SK-N-SH (cell line): ENCODE data around the gene SRRD. TPM values are rescaled to one million over a fixed set of nuclear protein-coding genes. Genes with fewer than 3 reads are reported as not detected.

ENCODE experiments used
- CTCF ChIA-PET: fragments of 300-600, 350-600 bp; formaldehyde crosslinking; extraction: SDS; loops from one replicate; lab custom pipeline; 2021; lab: Yijun Ruan, JAX
- POLR2A ChIA-PET: fragments of 350-600 bp; sonication (Branson Sonifier 250); formaldehyde crosslinking; extraction: SDS; loops from one replicate; lab custom pipeline; 2020; ENCODE audit warnings: antibody characterized with exemption, inconsistent platforms; lab: Yijun Ruan, JAX
- DNase-seq: peaks from one replicate; pipeline ENCODE4 v3.0.0; 2012
- H2AFZ ChIP-seq: fragments of 200-600 bp; sonication (generic); 2 replicates; pipeline ENCODE4 v1.8.1; 2016; ENCODE audit warnings: antibody characterized with exemption, mild to moderate bottlenecking, low read depth
- H3F3A ChIP-seq: fragments of 200-600 bp; sonication (generic); replicated peaks from 2 replicates; pipeline ENCODE3; 2016; ENCODE audit warnings: antibody characterized with exemption, mild to moderate bottlenecking; ENCODE audit not compliant: insufficient read depth
- H3K27ac ChIP-seq, 2 experiments: fragments of 200-500 bp in 1 of 2; fragments of 200-600 bp in 1 of 2; sonication (Bioruptor generic) in 1 of 2; sonication (generic), shearing (Covaris generic) in 1 of 2; 2 replicates each; pipeline versions ENCODE4 v1.5.1 to v1.6.1; 2014 to 2016; ENCODE audit warnings: low read depth in 2 of 2, inconsistent platforms in 1 of 2, low read length in 1 of 2, mild to moderate bottlenecking in 1 of 2, mixed read lengths in 1 of 2
- H3K27me3 ChIP-seq: fragments of 200-600 bp; sonication (generic), shearing (Covaris generic); 2 replicates; pipeline ENCODE4 v1.6.1; 2016; ENCODE audit warnings: mixed run types; ENCODE audit not compliant: insufficient read depth
- H3K36me3 ChIP-seq, 2 experiments: fragments of 200-500 bp in 1 of 2; fragments of 200-600 bp in 1 of 2; sonication (Bioruptor generic) in 1 of 2; sonication (generic) in 1 of 2; replicated peaks in 1 of 2; 2 replicates each; pipeline versions ENCODE3 to v1.5.1; 2014 to 2016; ENCODE audit warnings: low read length in 1 of 2, mild to moderate bottlenecking in 1 of 2; ENCODE audit not compliant: insufficient read depth in 2 of 2, control insufficient read depth in 1 of 2
- H3K4me1 ChIP-seq, 2 experiments: fragments of 200-500 bp in 1 of 2; fragments of 200-600 bp in 1 of 2; sonication (Bioruptor generic) in 1 of 2; sonication (generic), shearing (Covaris generic) in 1 of 2; 2 replicates each; pipeline versions ENCODE4 v1.5.1 to v1.6.1; 2014 to 2016; ENCODE audit warnings: low read depth in 1 of 2, low read length in 1 of 2, mixed run types in 1 of 2; ENCODE audit not compliant: insufficient read depth in 2 of 2, control insufficient read depth in 1 of 2
- H3K4me2 ChIP-seq: fragments of 200-600 bp; sonication (generic), shearing (Covaris generic); 2 replicates; pipeline ENCODE4 v1.6.1; 2017; ENCODE audit warnings: mixed run types
- H3K4me3 ChIP-seq, 2 experiments: fragments of 200-500 bp in 1 of 2; fragments of 200-600 bp in 1 of 2; sonication (Bioruptor generic) in 1 of 2; sonication (generic), shearing (Covaris generic) in 1 of 2; 2 replicates each; pipeline versions ENCODE4 v1.5.1 to v1.8.1; 2014 to 2016; ENCODE audit warnings: low read depth in 2 of 2, inconsistent platforms in 1 of 2, low read length in 1 of 2, mild to moderate bottlenecking in 1 of 2, mixed read lengths in 1 of 2, moderate library complexity in 1 of 2
- H3K79me2 ChIP-seq: fragments of 200-600 bp; sonication (generic); 2 replicates; pipeline ENCODE4 v1.8.1; 2017; ENCODE audit warnings: mild to moderate bottlenecking; ENCODE audit not compliant: insufficient read depth
- H3K9ac ChIP-seq: fragments of 200-600 bp; sonication (generic); 2 replicates; pipeline ENCODE4 v1.6.1; 2017; ENCODE audit warnings: mixed run types
- H3K9me2 ChIP-seq: fragments of 200-600 bp; sonication (generic); 2 replicates; pipeline ENCODE4 v1.6.1; 2017; ENCODE audit warnings: mixed run types
- H3K9me3 ChIP-seq: fragments of 200-600 bp; sonication (generic); 2 replicates; pipeline ENCODE4 v1.6.1; 2017; ENCODE audit warnings: mixed run types, mild to moderate bottlenecking, moderate library complexity
- H4K20me1 ChIP-seq: fragments of 200-600 bp; sonication (generic); 2 replicates; pipeline ENCODE4 v1.6.1; 2017; ENCODE audit warnings: mild to moderate bottlenecking, mixed run types; ENCODE audit not compliant: insufficient read depth
- CHD2 ChIP-seq: fragments of 150-350 bp; IDR thresholded peaks from 2 replicates; pipeline ENCODE4 v1.6.1; 2018; ENCODE audit warnings: low read length; ENCODE audit not compliant: partially characterized antibody
- EZH2phosphoT487 ChIP-seq: fragments of 200-600 bp; sonication (generic); IDR thresholded peaks from 2 replicates; pipeline ENCODE4 v1.6.1; 2017; ENCODE audit warnings: low read depth, mixed run types, mild to moderate bottlenecking, antibody characterized with exemption, moderate library complexity, borderline replicate concordance
- FOSL2 ChIP-seq: IDR thresholded peaks from 2 replicates; pipeline ENCODE4 v1.4.0; 2012; ENCODE audit warnings: low read depth, mild to moderate bottlenecking, moderate library complexity, borderline replicate concordance
- FOXJ3 ChIP-seq: sonication (generic); formaldehyde crosslinking; IDR thresholded peaks from 2 replicates; pipeline ENCODE4 v1.5.1; 2020; ENCODE audit warnings: mild to moderate bottlenecking, missing genetic modification reagents
- JUND ChIP-seq: IDR thresholded peaks from 2 replicates; pipeline ENCODE4 v1.4.0; 2012
- MEF2A ChIP-seq: IDR thresholded peaks from 2 replicates; pipeline ENCODE4 v1.4.0; 2012; ENCODE audit warnings: low read depth, borderline replicate concordance
- MXI1 ChIP-seq: IDR thresholded peaks from 2 replicates; pipeline ENCODE4 v1.6.1; 2012; ENCODE audit warnings: mild to moderate bottlenecking, low read depth, low read length, improper control_type of control experiment
- NFIC ChIP-seq: IDR thresholded peaks from 2 replicates; pipeline ENCODE4 v1.4.0; 2012; ENCODE audit warnings: borderline replicate concordance
- RAD21 ChIP-seq: IDR thresholded peaks from 2 replicates; pipeline ENCODE4 v1.6.1; 2012; ENCODE audit warnings: mild to moderate bottlenecking, low read length
- RCOR1 ChIP-seq: fragments of 150-350 bp; IDR thresholded peaks from 2 replicates; pipeline ENCODE4 v1.6.1; 2017; ENCODE audit warnings: antibody characterized with exemption, low read length
- REST ChIP-seq: IDR thresholded peaks from 2 replicates; pipeline ENCODE4 v1.6.1; 2012; ENCODE audit warnings: mild to moderate bottlenecking, low read depth, low read length, moderate library complexity
- TAF1 ChIP-seq: IDR thresholded peaks from 2 replicates; pipeline ENCODE4 v1.6.1; 2012; ENCODE audit warnings: low read depth, mild to moderate bottlenecking, low read length, moderate library complexity, borderline replicate concordance
- YY1 ChIP-seq: IDR thresholded peaks from 2 replicates; pipeline ENCODE4 v1.4.0; 2012; ENCODE audit warnings: low read depth, mild to moderate bottlenecking
- WGBS: methylation state at CpG from one replicate; pipeline ENCODE4 v1.1.6; 2017; ENCODE audit warnings: low lambda C conversion rate; 5-methylcytosine and 5-hydroxymethylcytosine counted together
- polyA plus RNA-seq, 3 experiments: library from polyadenylated mRNA; depleted of rRNA; stranded (reverse); fragments of >200 nt; gene quantifications; 2 replicates each; pipeline ENCODE4 v1.2.3, GENCODE V29; 2012
- TF ChIP-seq, protein P1 (sequence below): IDR thresholded peaks from 2 replicates; pipeline ENCODE4 v1.4.0; 2012; ENCODE audit warnings: low read depth, borderline replicate concordance
- TF ChIP-seq, protein P2 (sequence below): IDR thresholded peaks from 2 replicates; pipeline ENCODE4; 2012

Gene SRRD
- polyA plus RNA-seq, 1 of the 3 experiments (the other 2 are of a cell fraction): 12.9 TPM

DNA sequence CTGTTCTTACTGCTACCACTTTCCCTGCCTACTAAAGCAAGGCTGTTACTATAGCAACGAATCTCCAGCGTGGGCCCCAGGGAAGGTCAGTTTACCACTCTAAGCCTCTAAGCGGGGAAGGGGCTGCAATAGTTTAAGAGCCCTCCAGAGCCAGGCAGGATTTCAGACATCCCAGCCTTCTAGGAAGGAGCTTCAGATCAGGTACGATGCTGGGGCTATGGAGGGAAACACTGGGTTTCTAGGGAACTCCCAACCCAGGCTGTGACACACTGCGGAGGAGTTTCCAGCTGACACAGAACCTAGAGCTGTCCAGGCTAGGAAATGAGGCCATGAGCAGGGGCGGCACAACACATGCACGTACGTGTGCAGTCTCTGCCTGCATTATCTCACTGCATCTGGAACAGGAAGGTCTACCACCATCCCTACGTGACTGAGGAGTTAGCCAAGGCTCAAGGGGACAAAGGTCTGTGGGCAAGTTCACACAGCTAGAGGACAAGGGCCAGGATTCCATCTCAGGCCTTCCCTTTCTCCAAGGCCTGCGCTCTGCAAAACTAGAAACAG, 20.5 kb upstream of the SRRD start:
- TF ChIP-seq FOXJ3 (no peak), MEF2A (no peak), YY1 (no peak), RCOR1 (no peak), CHD2 (no peak), EZH2phosphoT487 (no peak), NFIC (no peak), RAD21 (no peak), MXI1 (no peak), REST (no peak), TAF1 (no peak), JUND (no peak), FOSL2 (no peak)
- TF ChIP-seq, protein P1, sequence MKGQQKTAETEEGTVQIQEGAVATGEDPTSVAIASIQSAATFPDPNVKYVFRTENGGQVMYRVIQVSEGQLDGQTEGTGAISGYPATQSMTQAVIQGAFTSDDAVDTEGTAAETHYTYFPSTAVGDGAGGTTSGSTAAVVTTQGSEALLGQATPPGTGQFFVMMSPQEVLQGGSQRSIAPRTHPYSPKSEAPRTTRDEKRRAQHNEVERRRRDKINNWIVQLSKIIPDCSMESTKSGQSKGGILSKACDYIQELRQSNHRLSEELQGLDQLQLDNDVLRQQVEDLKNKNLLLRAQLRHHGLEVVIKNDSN: no peak
- TF ChIP-seq, protein P2, sequence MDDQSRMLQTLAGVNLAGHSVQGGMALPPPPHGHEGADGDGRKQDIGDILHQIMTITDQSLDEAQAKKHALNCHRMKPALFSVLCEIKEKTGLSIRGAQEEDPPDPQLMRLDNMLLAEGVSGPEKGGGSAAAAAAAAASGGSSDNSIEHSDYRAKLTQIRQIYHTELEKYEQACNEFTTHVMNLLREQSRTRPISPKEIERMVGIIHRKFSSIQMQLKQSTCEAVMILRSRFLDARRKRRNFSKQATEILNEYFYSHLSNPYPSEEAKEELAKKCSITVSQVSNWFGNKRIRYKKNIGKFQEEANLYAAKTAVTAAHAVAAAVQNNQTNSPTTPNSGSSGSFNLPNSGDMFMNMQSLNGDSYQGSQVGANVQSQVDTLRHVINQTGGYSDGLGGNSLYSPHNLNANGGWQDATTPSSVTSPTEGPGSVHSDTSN: no peak
- Histone ChIP-seq H4K20me1 (peaks cover 5% of the 10 kb centered on the region), H3K9ac (no peak overlapping the region), H3K9me3 (no peaks in the 10 kb centered on the region), H3K9me2 (no peaks in the 10 kb centered on the region), H3K27me3 (no peaks in the 10 kb centered on the region), H3K4me2 (no peak overlapping the region), H3K36me3 (peaks cover 29 to 83% of the 10 kb centered on the region in 2 experiments), H3F3A (peaks cover 3% of the 10 kb centered on the region), H3K27ac (no peak overlapping the region), H3K4me1 (peaks cover 0 to 2% of the 10 kb centered on the region in 2 experiments; a peak in 2 of 4 replicates), H3K79me2 (peaks cover 8% of the 10 kb centered on the region; the same call in 1 of the 2 replicates), H3K4me3 (no peak overlapping the region), H2AFZ (no peak overlapping the region)
- DNase-seq: no peak
- POLR2A ChIA-PET: interaction anchor here (0.7 to 0.9 kb wide), 2 partner anchors 8 to 20 kb away, joined by 3 read pairs; partner anchors contain the start of genes HPS4 and SRRD
- CTCF ChIA-PET: interaction anchor here (0.8 to 6.2 kb wide), 7 partner anchors 11 to 98 kb away, joined by 3 to 99 read pairs (median 14); no protein-coding TSS in a partner anchor
- 83% methylated on average over 6 of the region's 10 CpGs for WGBS
